Mesothelial cell of epicardium (in vitro differentiated cells): Measurements from ENCODE around the gene TUBA3E. TPM values are rescaled to one million over a fixed set of nuclear protein-coding genes. Genes with fewer than 3 reads are reported as not detected.
"Not testable (repeated sequence)": the region's sequence is repeated elsewhere in the genome, so short reads cannot be mapped to it uniquely, and the experiment has no call there.

Source experiments
- DNase-seq, 2 experiments: peaks; one replicate each; pipeline ENCODE4 v3.0.0; 2021; ENCODE audit warnings: low spot score in 2 of 2; ENCODE audit not compliant: unreplicated experiment in 2 of 2
- H3K27ac Mint-ChIP-seq: 2 replicates; pipeline ENCODE4 v1.8.0; 2021; ENCODE audit warnings: mixed read lengths
- H3K27me3 Mint-ChIP-seq: 2 replicates; pipeline ENCODE4 v1.8.0; 2021; ENCODE audit warnings: low read depth, mixed read lengths
- H3K36me3 Mint-ChIP-seq: 2 replicates; pipeline ENCODE4 v1.8.0; 2021; ENCODE audit warnings: mixed read lengths
- H3K4me1 Mint-ChIP-seq: 2 replicates; pipeline ENCODE4 v1.8.0; 2021; ENCODE audit warnings: mixed read lengths
- H3K4me3 Mint-ChIP-seq: 2 replicates; pipeline ENCODE4 v1.8.0; 2021; ENCODE audit warnings: mild to moderate bottlenecking, moderate library complexity, mixed read lengths
- H3K9me3 Mint-ChIP-seq: 2 replicates; pipeline ENCODE4 v1.8.0; 2021; ENCODE audit warnings: mixed read lengths
- CTCF ChIP-seq: fragments of 200-600 bp; sonication (generic); IDR thresholded peaks from one replicate; pipeline ENCODE4 v1.5.0; 2021; ENCODE audit warnings: antibody characterized with exemption; ENCODE audit not compliant: unreplicated experiment
- total RNA-seq: library from RNA; stranded (reverse); gene quantifications from 3 replicates; pipeline ENCODE4 v1.2.1, GENCODE V29; 2021

Gene TUBA3E
- total RNA-seq, 1 donor from 2014 or later, result not detected

GRCh38 chr2:130150181-130151144 lies 47.8 kb downstream of the TUBA3E start:
- no peaks in the 10 kb centered on the region for H3K9me3 Mint-ChIP-seq
- no peaks in the 10 kb centered on the region for H3K4me1 Mint-ChIP-seq
- no peak for TF ChIP-seq CTCF
- peak in 1 of 2 experiments; percentile 10 for DNase-seq
- H3K27me3 Mint-ChIP-seq, result no peaks in the 10 kb centered on the region
- peaks cover 6% of the 10 kb centered on the region for H3K36me3 Mint-ChIP-seq
- no peak overlapping the region for H3K27ac Mint-ChIP-seq
- H3K4me3 Mint-ChIP-seq, result no peak overlapping the region

DNA sequence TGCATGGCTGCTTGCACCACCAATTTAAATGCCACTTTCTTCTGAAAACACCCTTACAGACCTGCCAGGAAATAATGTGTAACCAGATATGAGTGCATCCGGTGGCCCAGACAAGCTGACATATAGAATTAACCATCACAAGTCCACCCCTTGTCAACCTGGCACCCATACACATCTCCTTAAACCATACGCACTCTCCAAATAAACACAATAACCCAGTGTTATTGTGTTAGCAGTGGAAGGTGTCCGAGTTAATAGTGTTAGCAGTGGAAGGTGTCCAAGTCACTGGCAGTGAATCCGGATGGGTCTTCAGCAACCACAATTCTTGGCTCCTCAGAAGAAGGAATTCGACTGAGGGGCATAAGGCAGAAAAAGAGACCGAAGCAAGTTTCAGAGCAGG lies 49.7 kb downstream of the TUBA3E start:
- H3K9me3 Mint-ChIP-seq, H3K27me3 Mint-ChIP-seq, H3K36me3 Mint-ChIP-seq, H3K4me3 Mint-ChIP-seq, DNase-seq, H3K4me1 Mint-ChIP-seq, H3K27ac Mint-ChIP-seq: not testable (repeated sequence)

DNA sequence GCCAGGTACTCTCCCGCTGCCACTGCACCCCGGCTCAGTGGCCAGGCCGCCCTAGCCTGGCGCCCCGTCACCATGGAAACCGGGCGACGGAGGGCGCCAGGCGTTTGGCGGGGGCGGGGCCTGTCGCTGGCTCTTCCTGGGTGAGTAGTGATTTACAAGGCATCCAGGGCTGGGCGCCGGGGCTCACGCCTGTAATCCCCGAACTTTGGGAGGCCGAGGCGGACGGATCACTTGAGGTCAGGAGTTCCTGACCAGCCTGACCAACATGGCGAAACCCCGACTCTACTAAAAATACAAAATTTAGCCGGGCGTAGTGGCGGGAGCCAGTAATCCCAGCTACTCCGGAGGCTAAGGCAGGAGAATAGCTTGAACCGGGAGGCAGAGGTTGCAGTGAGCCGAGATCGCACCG lies 53.2 kb downstream of the TUBA3E start, which contains the start of gene CCDC74B:
TSS of gene CCDC74B (minus strand) at position 107 of the 409 bp plus-strand sequence. CDS start 116 bp downstream, outside the sequence.
- H3K27ac Mint-ChIP-seq, result peak within 1 kb of the TSS; percentile 72
- H3K36me3 Mint-ChIP-seq, H3K9me3 Mint-ChIP-seq, H3K27me3 Mint-ChIP-seq, H3K4me1 Mint-ChIP-seq: not testable (repeated sequence)
- peak within 1 kb of the TSS; percentile 78 for H3K4me3 Mint-ChIP-seq
- peak in 1 of 2 experiments; percentile 67 for DNase-seq

GRCh38 chr2:130143266-130144039 lies 54.8 kb downstream of the TUBA3E start:
- not testable (repeated sequence) for H3K9me3 Mint-ChIP-seq, H3K36me3 Mint-ChIP-seq, H3K4me1 Mint-ChIP-seq, H3K27me3 Mint-ChIP-seq
- peak overlapping the region; percentile 74 for H3K4me3 Mint-ChIP-seq
- DNase-seq, result peak in 1 of 2 experiments; percentile 36
- peak overlapping the region; percentile 47 for H3K27ac Mint-ChIP-seq

DNA sequence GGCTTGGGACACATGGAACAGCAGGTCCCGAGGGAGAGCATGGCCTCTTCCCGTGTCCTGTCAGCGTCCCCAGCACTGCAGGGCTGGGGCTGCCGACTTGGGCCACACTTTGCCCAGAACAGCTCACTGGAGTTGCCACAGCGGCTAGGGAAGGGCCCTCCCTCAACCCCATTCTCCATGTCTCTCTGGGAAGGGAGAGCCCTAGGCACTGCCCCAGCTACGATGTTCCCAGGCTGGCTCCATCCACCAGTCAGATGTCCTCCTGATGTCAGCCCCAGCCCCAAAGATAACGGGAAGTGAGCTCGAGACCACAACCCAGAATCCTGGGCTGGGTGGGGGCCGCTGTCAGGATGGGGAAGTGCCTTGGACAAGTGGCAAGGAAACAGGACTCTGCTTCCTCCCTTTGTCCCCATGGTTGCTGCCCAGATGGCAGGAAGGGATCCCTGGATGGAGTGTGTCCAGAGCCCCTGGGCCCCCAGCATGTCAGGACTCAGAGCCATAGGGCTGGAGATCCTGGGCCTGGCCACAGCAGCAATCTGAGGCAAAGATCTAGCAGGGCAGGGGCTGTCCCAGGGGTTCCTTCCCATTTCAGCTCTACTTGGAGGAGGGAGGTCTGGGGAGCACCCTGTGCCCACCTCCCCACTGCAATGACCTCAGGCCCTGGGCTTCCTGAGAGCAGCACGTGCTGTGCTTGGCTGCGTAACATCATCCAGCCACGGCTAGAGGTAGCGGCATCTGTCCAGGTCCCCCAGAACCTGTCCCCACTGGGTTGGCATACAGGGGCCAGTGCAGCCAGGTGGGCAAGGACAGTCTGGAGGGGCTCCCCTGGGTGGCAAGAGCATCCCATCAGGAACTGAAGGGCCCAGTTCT lies 55.6 kb downstream of the TUBA3E start:
- H3K9me3 Mint-ChIP-seq, H3K27me3 Mint-ChIP-seq, H3K27ac Mint-ChIP-seq, H3K36me3 Mint-ChIP-seq, H3K4me1 Mint-ChIP-seq: not testable (repeated sequence)
- peak overlapping the region; percentile 61 for H3K4me3 Mint-ChIP-seq
- peak in 1 of 2 experiments; percentile 22 for DNase-seq

Other genes with a start within 250 kb of the TUBA3E start
- 0.16 to 0.18 TPM in 2 of 3 replicates, not detected in the other for gene RAB6C, start 218.8 kb downstream of the TUBA3E start, total RNA-seq
- 49.5 to 55.5 TPM (median 53.3 TPM) in 3 replicates for gene POTEF, start 69.2 kb downstream of the TUBA3E start, total RNA-seq
- gene CCDC74B, start 53.3 kb downstream of the TUBA3E start, total RNA-seq, result 7.1 to 8.9 TPM (median 7.4 TPM) in 3 replicates
- 82.8 to 89.2 TPM (median 85.7 TPM) in 3 replicates for gene SMPD4, start 16.8 kb downstream of the TUBA3E start, total RNA-seq
- gene MZT2B, start 16.2 kb downstream of the TUBA3E start, total RNA-seq, result 217 to 234 TPM (median 231 TPM) in 3 replicates
- gene IMP4, start 144.5 kb upstream of the TUBA3E start, total RNA-seq, result 41.7 to 46.9 TPM (median 46.9 TPM) in 3 replicates
- 20.1 to 23.2 TPM (median 21.3 TPM) in 3 replicates for gene PTPN18, start 157.6 kb upstream of the TUBA3E start, total RNA-seq